ENCODE results near the gene GAN. TPM values are rescaled to one million over a fixed set of nuclear protein-coding genes. Genes with fewer than 3 reads are reported as not detected.

Gene GAN
- total and polyA plus RNA-seq, 10 donors, result 0.54 to 10.3 (median 6.1) TPM

GRCh38 chr16:81390840-81391239, 76.1 kb downstream of the GAN start:
- TF ChIP-seq POLR2A (IDR thresholded peaks at IDR 0.05) (no peak), POLR2AphosphoS5 (IDR thresholded peaks at IDR 0.05) (no peak)
- TF ChIP-seq, protein P1, sequence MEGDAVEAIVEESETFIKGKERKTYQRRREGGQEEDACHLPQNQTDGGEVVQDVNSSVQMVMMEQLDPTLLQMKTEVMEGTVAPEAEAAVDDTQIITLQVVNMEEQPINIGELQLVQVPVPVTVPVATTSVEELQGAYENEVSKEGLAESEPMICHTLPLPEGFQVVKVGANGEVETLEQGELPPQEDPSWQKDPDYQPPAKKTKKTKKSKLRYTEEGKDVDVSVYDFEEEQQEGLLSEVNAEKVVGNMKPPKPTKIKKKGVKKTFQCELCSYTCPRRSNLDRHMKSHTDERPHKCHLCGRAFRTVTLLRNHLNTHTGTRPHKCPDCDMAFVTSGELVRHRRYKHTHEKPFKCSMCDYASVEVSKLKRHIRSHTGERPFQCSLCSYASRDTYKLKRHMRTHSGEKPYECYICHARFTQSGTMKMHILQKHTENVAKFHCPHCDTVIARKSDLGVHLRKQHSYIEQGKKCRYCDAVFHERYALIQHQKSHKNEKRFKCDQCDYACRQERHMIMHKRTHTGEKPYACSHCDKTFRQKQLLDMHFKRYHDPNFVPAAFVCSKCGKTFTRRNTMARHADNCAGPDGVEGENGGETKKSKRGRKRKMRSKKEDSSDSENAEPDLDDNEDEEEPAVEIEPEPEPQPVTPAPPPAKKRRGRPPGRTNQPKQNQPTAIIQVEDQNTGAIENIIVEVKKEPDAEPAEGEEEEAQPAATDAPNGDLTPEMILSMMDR (IDR thresholded peaks at IDR 0.05 in 8 of 11, conservative IDR thresholded peaks at IDR 0.05 in 3 of 11), result no peak
- no peaks in the 10 kb centered on the region for H3K9me3 ChIP-seq
- H3K36me3 ChIP-seq, result peaks cover 0 to 47% (median 0%) of the 10 kb centered on the region in 6 donors
- H3K27ac ChIP-seq, result no peak overlapping the region
- intact Hi-C loops (cut with DNase I; ENCODE audit: low total_unique reads), result no loop called here
- H3K4me1 ChIP-seq, result peaks cover 0 to 15% (median 3%) of the 10 kb centered on the region in 6 donors
- H3K4me3 ChIP-seq, result no peak overlapping the region
- no peak for DNase-seq
- no peaks in the 10 kb centered on the region for H3K27me3 ChIP-seq (replicated peaks in 1 of 7)
- WGBS, 5 donors, result 88 to 97% (median 96%) methylated on average over 10 of the region's 10 CpGs

DNA sequence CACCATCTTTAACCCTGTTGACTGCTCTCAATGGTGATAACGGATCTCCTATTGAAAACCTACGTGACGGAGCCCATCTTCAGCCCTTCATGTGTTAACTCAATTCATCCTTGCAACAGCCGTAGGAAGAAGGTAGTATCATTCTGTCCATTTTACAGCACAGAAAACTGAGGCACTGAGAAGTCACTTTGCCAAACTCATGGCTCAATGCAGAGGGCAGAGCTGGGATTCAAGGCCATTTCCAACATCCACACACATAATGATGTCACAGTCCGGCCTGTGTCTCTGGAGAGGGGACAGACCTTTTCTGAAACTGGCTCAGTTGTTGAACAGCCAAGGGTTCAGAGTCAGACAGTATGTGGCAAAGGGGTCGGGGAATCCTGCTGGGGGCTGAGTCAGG, 77.2 kb downstream of the GAN start:
- Histone ChIP-seq H3K27me3 (replicated peaks in 1 of 7) (no peaks in the 10 kb centered on the region), H3K27ac (no peak overlapping the region), H3K4me1 (peaks cover 0 to 22% (median 5%) of the 10 kb centered on the region in 6 donors), H3K4me3 (no peak overlapping the region), H3K36me3 (peaks cover 0 to 42% (median 0%) of the 10 kb centered on the region in 6 donors), H3K9me3 (no peaks in the 10 kb centered on the region)
- intact Hi-C loops (cut with DNase I; ENCODE audit: low total_unique reads), result no loop called here
- no peak for DNase-seq
- 95 to 100% (median 96%) methylated on average over 6 of the region's 6 CpGs for WGBS, 5 donors
- TF ChIP-seq POLR2A (IDR thresholded peaks at IDR 0.05) (no peak), POLR2AphosphoS5 (IDR thresholded peaks at IDR 0.05) (no peak)
- TF ChIP-seq, protein P1 (IDR thresholded peaks at IDR 0.05 in 8 of 11, conservative IDR thresholded peaks at IDR 0.05 in 3 of 11), result no peak

- peaks cover 0 to under 1% (median 0%) of the 10 kb centered on the region in 8 donors for H3K9me3 ChIP-seq
- DNase-seq, result no peak
- TF ChIP-seq, protein P1 (IDR thresholded peaks at IDR 0.05 in 8 of 11, conservative IDR thresholded peaks at IDR 0.05 in 3 of 11), result no peak
- TF ChIP-seq POLR2A (IDR thresholded peaks at IDR 0.05), result no peak
- TF ChIP-seq POLR2AphosphoS5 (IDR thresholded peaks at IDR 0.05), result no peak
- peak overlapping the region in 5 of 8 donors; percentile 55 to 75 (median 60) for H3K27ac ChIP-seq
- no peak overlapping the region for H3K4me3 ChIP-seq
- peaks cover 0 to 23% (median 0%) of the 10 kb centered on the region in 6 donors for H3K36me3 ChIP-seq
- no peaks in the 10 kb centered on the region for H3K27me3 ChIP-seq (replicated peaks in 1 of 7)
- 85 to 89% (median 86%) methylated on average over 7 of the region's 7 CpGs for WGBS, 5 donors
- peaks cover 0 to 22% (median 5%) of the 10 kb centered on the region in 6 donors for H3K4me1 ChIP-seq
- intact Hi-C loops (cut with DNase I; ENCODE audit: low total_unique reads), result no loop called here
These were observed 79.7 kb downstream of the GAN start for GRCh38 chr16:81394416-81394815.

DNA sequence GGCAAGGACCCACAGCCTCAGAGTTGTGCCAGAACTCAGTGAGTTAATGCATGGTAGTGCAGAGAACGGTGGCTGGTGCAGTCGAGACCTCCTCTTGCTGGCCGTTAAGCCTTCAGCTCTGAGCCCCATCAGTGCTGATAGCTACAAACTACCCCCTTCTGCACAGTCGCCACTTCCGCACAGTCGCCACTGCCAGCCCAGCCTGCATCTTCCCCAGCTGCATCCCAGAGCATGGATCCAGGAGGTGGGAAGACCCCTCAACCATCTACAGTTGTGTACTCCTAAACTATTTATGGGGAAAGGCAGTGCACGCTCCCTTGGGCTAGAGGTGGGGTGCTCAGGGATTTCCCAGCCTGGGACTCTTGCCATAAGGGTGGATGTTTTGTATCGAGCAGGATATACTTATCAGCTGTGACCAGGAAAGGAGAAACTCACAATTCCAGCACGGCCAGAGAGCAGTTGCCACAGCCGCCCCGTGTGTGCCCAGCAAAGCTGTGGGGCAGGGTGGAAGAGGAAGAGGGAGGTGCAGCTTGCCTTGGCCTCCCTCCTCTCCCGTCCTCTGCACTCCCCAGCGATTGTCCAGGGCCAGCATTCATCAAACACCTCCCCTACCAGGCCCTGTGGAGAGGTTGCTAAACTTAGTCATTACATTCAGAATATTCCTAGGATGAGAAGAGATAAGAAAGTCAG, 80.3 kb downstream of the GAN start:
- DNase-seq, result no peak
- no peak for TF ChIP-seq POLR2A (IDR thresholded peaks at IDR 0.05)
- TF ChIP-seq, protein P1 (IDR thresholded peaks at IDR 0.05 in 8 of 11, conservative IDR thresholded peaks at IDR 0.05 in 3 of 11), result no peak
- TF ChIP-seq POLR2AphosphoS5 (IDR thresholded peaks at IDR 0.05), result peak; percentile 57 to 80 (median 59)
- Histone ChIP-seq H3K9me3 (peaks cover 0 to 8% (median 3%) of the 10 kb centered on the region in 8 donors), H3K4me3 (no peak overlapping the region), H3K36me3 (peaks cover 0 to 17% (median 0%) of the 10 kb centered on the region in 6 donors), H3K27me3 (replicated peaks in 1 of 7) (no peaks in the 10 kb centered on the region), H3K27ac (peak overlapping the region in 6 of 8 donors; percentile 26 to 75 (median 62)), H3K4me1 (peaks cover 0 to 22% (median 5%) of the 10 kb centered on the region in 6 donors)
- WGBS, 5 donors, result 60 to 77% (median 66%) methylated on average over 11 to 13 of the region's 13 CpGs
- intact Hi-C loops (cut with DNase I; ENCODE audit: low total_unique reads), result no loop called here

All from spleen (tissue), 11 donors.